ENCODE data around the gene PTPRJ.

GRCh38 chr11:48098024-48098423 is 117.7 kb downstream of the PTPRJ start:
- TF ChIP-seq POLR2A (IDR thresholded peaks at IDR 0.05; ENCODE audit: low read depth, low read length) (no peak), POLR2AphosphoS5 (IDR thresholded peaks at IDR 0.05; ENCODE audit: low read depth, low read length) (no peak)

Measured in GM12892 (cell line).